ENCODE data around the gene GHDC.
A peak's percentile ranks its signal among the peaks of the same experiment; 100 is the strongest.
"Not testable (repeated sequence)": the region's sequence is repeated elsewhere in the genome, so short reads cannot be mapped to it uniquely, and the experiment has no call there.

Gene GHDC

GRCh38 chr17:42227849-42228700 is 33.8 kb upstream of the GHDC start:
- Histone ChIP-seq H3K79me2 (ENCODE audit: control insufficient read depth, insufficient read depth, low read length, unreplicated experiment) (no peaks in the 10 kb centered on the region), H3K27me3 (ENCODE audit: insufficient read depth, low read length) (no peaks in the 10 kb centered on the region), H3K4me3 (ENCODE audit: low read depth, low read length) (no peak overlapping the region), H2AFZ (ENCODE audit: low read length, unreplicated experiment) (no peak overlapping the region), H3K27ac (ENCODE audit: low read depth, low read length) (peak overlapping the region; percentile 10; the same call in 1 of the 2 replicates), H3K36me3 (ENCODE audit: insufficient read depth, low read length) (no peaks in the 10 kb centered on the region), H3K4me1 (ENCODE audit: control insufficient read depth, insufficient read depth, low read length, unreplicated experiment) (peaks cover 12% of the 10 kb centered on the region)

- Histone ChIP-seq H3K27ac (ENCODE audit: low read depth, low read length) (no peak overlapping the region), H3K4me3 (ENCODE audit: low read depth, low read length) (no peak overlapping the region), H3K79me2 (ENCODE audit: control insufficient read depth, insufficient read depth, low read length, unreplicated experiment) (no peaks in the 10 kb centered on the region), H2AFZ (ENCODE audit: low read length, unreplicated experiment) (no peak overlapping the region), H3K36me3 (ENCODE audit: insufficient read depth, low read length) (no peaks in the 10 kb centered on the region), H3K4me1 (ENCODE audit: control insufficient read depth, insufficient read depth, low read length, unreplicated experiment) (peaks cover 12% of the 10 kb centered on the region), H3K27me3 (ENCODE audit: insufficient read depth, low read length) (no peaks in the 10 kb centered on the region)
Measured at GRCh38 chr17:42225646-42226045, 31.4 kb upstream of the GHDC start.

GRCh38 chr17:42224651-42225050 is 30.4 kb upstream of the GHDC start:
- H3K36me3 ChIP-seq (ENCODE audit: insufficient read depth, low read length): no peaks in the 10 kb centered on the region
- no peak overlapping the region for H3K27ac ChIP-seq (ENCODE audit: low read depth, low read length)
- peaks cover 12% of the 10 kb centered on the region for H3K4me1 ChIP-seq (ENCODE audit: control insufficient read depth, insufficient read depth, low read length, unreplicated experiment)
- no peak overlapping the region for H2AFZ ChIP-seq (ENCODE audit: low read length, unreplicated experiment)
- no peaks in the 10 kb centered on the region for H3K27me3 ChIP-seq (ENCODE audit: insufficient read depth, low read length)
- no peaks in the 10 kb centered on the region for H3K79me2 ChIP-seq (ENCODE audit: control insufficient read depth, insufficient read depth, low read length, unreplicated experiment)
- no peak overlapping the region for H3K4me3 ChIP-seq (ENCODE audit: low read depth, low read length)

- Histone ChIP-seq H3K36me3 (ENCODE audit: insufficient read depth, low read length) (no peaks in the 10 kb centered on the region), H3K79me2 (ENCODE audit: control insufficient read depth, insufficient read depth, low read length, unreplicated experiment) (no peaks in the 10 kb centered on the region), H2AFZ (ENCODE audit: low read length, unreplicated experiment) (no peak overlapping the region), H3K27ac (ENCODE audit: low read depth, low read length) (no peak overlapping the region), H3K4me3 (ENCODE audit: low read depth, low read length) (no peak overlapping the region), H3K4me1 (ENCODE audit: control insufficient read depth, insufficient read depth, low read length, unreplicated experiment) (peaks cover 3% of the 10 kb centered on the region), H3K27me3 (ENCODE audit: insufficient read depth, low read length) (no peaks in the 10 kb centered on the region)
Measured at GRCh38 chr17:42221886-42222745, 27.8 kb upstream of the GHDC start.

GRCh38 chr17:42219280-42219679 is 25.0 kb upstream of the GHDC start:
- H3K4me1 ChIP-seq (ENCODE audit: control insufficient read depth, insufficient read depth, low read length, unreplicated experiment); H3K36me3 ChIP-seq (ENCODE audit: insufficient read depth, low read length): not testable (repeated sequence)

GRCh38 chr17:42214156-42214555 is 19.9 kb upstream of the GHDC start:
- Histone ChIP-seq H3K79me2 (ENCODE audit: control insufficient read depth, insufficient read depth, low read length, unreplicated experiment) (no peaks in the 10 kb centered on the region), H3K27me3 (ENCODE audit: insufficient read depth, low read length) (no peaks in the 10 kb centered on the region), H3K4me3 (ENCODE audit: low read depth, low read length) (no peak overlapping the region), H2AFZ (ENCODE audit: low read length, unreplicated experiment) (no peak overlapping the region), H3K4me1 (ENCODE audit: control insufficient read depth, insufficient read depth, low read length, unreplicated experiment) (no peaks in the 10 kb centered on the region), H3K27ac (ENCODE audit: low read depth, low read length) (no peak overlapping the region), H3K36me3 (ENCODE audit: insufficient read depth, low read length) (peaks cover 10% of the 10 kb centered on the region; the same call in 1 of the 2 replicates)

More at GRCh38 chr17:42219280-42219679, 25.0 kb upstream of the GHDC start:
- not testable (repeated sequence) for H2AFZ ChIP-seq (ENCODE audit: low read length, unreplicated experiment); H3K27me3 ChIP-seq (ENCODE audit: insufficient read depth, low read length); H3K79me2 ChIP-seq (ENCODE audit: control insufficient read depth, insufficient read depth, low read length, unreplicated experiment); H3K4me3 ChIP-seq (ENCODE audit: low read depth, low read length); H3K27ac ChIP-seq (ENCODE audit: low read depth, low read length)

GRCh38 chr17:42212382-42212781 is 18.1 kb upstream of the GHDC start:
- no peaks in the 10 kb centered on the region for H3K79me2 ChIP-seq (ENCODE audit: control insufficient read depth, insufficient read depth, low read length, unreplicated experiment)
- no peak overlapping the region for H3K27ac ChIP-seq (ENCODE audit: low read depth, low read length)
- no peaks in the 10 kb centered on the region for H3K27me3 ChIP-seq (ENCODE audit: insufficient read depth, low read length)
- H3K4me3 ChIP-seq (ENCODE audit: low read depth, low read length): no peak overlapping the region
- H3K4me1 ChIP-seq (ENCODE audit: control insufficient read depth, insufficient read depth, low read length, unreplicated experiment): no peaks in the 10 kb centered on the region
- H2AFZ ChIP-seq (ENCODE audit: low read length, unreplicated experiment): no peak overlapping the region
- peaks cover 10% of the 10 kb centered on the region; the same call in 1 of the 2 replicates for H3K36me3 ChIP-seq (ENCODE audit: insufficient read depth, low read length)

- H3K4me3 ChIP-seq (ENCODE audit: low read depth, low read length); H2AFZ ChIP-seq (ENCODE audit: low read length, unreplicated experiment); H3K27ac ChIP-seq (ENCODE audit: low read depth, low read length); H3K4me1 ChIP-seq (ENCODE audit: control insufficient read depth, insufficient read depth, low read length, unreplicated experiment); H3K27me3 ChIP-seq (ENCODE audit: insufficient read depth, low read length); H3K79me2 ChIP-seq (ENCODE audit: control insufficient read depth, insufficient read depth, low read length, unreplicated experiment): not testable (repeated sequence)
- H3K36me3 ChIP-seq (ENCODE audit: insufficient read depth, low read length): peaks cover 10% of the 10 kb centered on the region; the same call in 1 of the 2 replicates
Measured at GRCh38 chr17:42211921-42212341, 17.6 kb upstream of the GHDC start.

GRCh38 chr17:42210046-42210445 is 15.8 kb upstream of the GHDC start:
- H3K27me3 ChIP-seq (ENCODE audit: insufficient read depth, low read length): no peaks in the 10 kb centered on the region
- H3K36me3 ChIP-seq (ENCODE audit: insufficient read depth, low read length): peaks cover 10% of the 10 kb centered on the region; the same call in 1 of the 2 replicates
- H3K79me2 ChIP-seq (ENCODE audit: control insufficient read depth, insufficient read depth, low read length, unreplicated experiment): no peaks in the 10 kb centered on the region

GRCh38 chr17:42206153-42206612 is 11.9 kb upstream of the GHDC start:
- H3K79me2 ChIP-seq (ENCODE audit: control insufficient read depth, insufficient read depth, low read length, unreplicated experiment); H3K27ac ChIP-seq (ENCODE audit: low read depth, low read length); H2AFZ ChIP-seq (ENCODE audit: low read length, unreplicated experiment); H3K27me3 ChIP-seq (ENCODE audit: insufficient read depth, low read length); H3K36me3 ChIP-seq (ENCODE audit: insufficient read depth, low read length); H3K4me3 ChIP-seq (ENCODE audit: low read depth, low read length): not testable (repeated sequence)
- H3K4me1 ChIP-seq (ENCODE audit: control insufficient read depth, insufficient read depth, low read length, unreplicated experiment): peaks cover 10% of the 10 kb centered on the region

More at GRCh38 chr17:42210046-42210445, 15.8 kb upstream of the GHDC start:
- Histone ChIP-seq H3K4me1 (ENCODE audit: control insufficient read depth, insufficient read depth, low read length, unreplicated experiment) (no peaks in the 10 kb centered on the region), H3K4me3 (ENCODE audit: low read depth, low read length) (no peak overlapping the region), H3K27ac (ENCODE audit: low read depth, low read length) (no peak overlapping the region), H2AFZ (ENCODE audit: low read length, unreplicated experiment) (no peak overlapping the region)
